Measurements from ENCODE around the gene GPBAR1. TPM values are rescaled to one million over a fixed set of nuclear protein-coding genes. Genes with fewer than 3 reads are reported as not detected.

Gene GPBAR1
- total RNA-seq (2021) (0.20 to 0.39 TPM (median 0.25 TPM) in 3 replicates), Bru-seq, nascent RNA (percentile 20 among the genes with signal in this experiment)
- long read RNA-seq, experiment 1: 0 reads
- long read RNA-seq, experiment 2, partial matches to known transcripts: 0 of 2 reads
- long read RNA-seq, experiment 2, other reads (novel, unspliced or antisense): 0 of 2 reads
- long read RNA-seq, experiment 3: 0 reads

- Mint-ChIP-seq H3K4me3 (no peak within 1 kb of the TSS; the same call in 1 of the 2 replicates), H3K27ac (peak within 1 kb of the TSS; percentile 79), H3K36me3 (peaks cover 5% of the 10 kb centered on the region), H3K9me3 (no peaks in the 10 kb centered on the region), H3K27me3 (ENCODE audit: low read depth) (peaks cover 3% of the 10 kb centered on the region; the same call in 1 of the 2 replicates), H3K4me1 (peaks cover 28% of the 10 kb centered on the region)
- DNase-seq (ENCODE audit: low spot score) (peak; percentile 68), ATAC-seq (peak; percentile 77)
- ChIA-PET CTCF (interaction anchor here (0.6 to 5.8 kb wide), 6 partner anchors 10 to 1158 kb away, joined by 3 to 43 read pairs (median 4); partner anchors contain the start of genes AAMP and PNKD), POLR2A (interaction anchor here (0.6 to 1.1 kb wide), 3 partner anchors 9 to 31 kb away, joined by 4 to 5 read pairs (median 5); partner anchors contain the start of genes AAMP and PNKD)
- TF ChIP-seq CBFB (CRISPR knock-in tag; IDR thresholded peaks at IDR 0.05; ENCODE audit: low read depth) (no peak), ZNF121 (CRISPR knock-in tag; IDR thresholded peaks at IDR 0.05) (0 out of 2 replicates have a peak, but pooled peaks have one; percentile 3)
Measured at GRCh38 chr2:218260742-218261422, at the start of gene GPBAR1. Gene GPBAR1 (plus strand): TSS chr2:218261015. CDS start chr2:218262725, 1,710 bp downstream.

GRCh38 chr2:218214116-218214515, 46.7 kb upstream of the GPBAR1 start:
- ATAC-seq (no peak), DNase-seq (ENCODE audit: low spot score) (no peak)
- Mint-ChIP-seq H3K4me1 (peaks cover 18% of the 10 kb centered on the region), H3K27me3 (ENCODE audit: low read depth) (peaks cover 10% of the 10 kb centered on the region), H3K9me3 (peaks cover 8% of the 10 kb centered on the region), H3K27ac (no peak overlapping the region), H3K36me3 (no peaks in the 10 kb centered on the region), H3K4me3 (no peak overlapping the region)
- TF ChIP-seq IRF1 (CRISPR knock-in tag; IDR thresholded peaks at IDR 0.05) (no peak), NFATC4 (CRISPR knock-in tag; IDR thresholded peaks at IDR 0.05) (no peak), NR2C2 (CRISPR knock-in tag; IDR thresholded peaks at IDR 0.05) (no peak), HMGA2 (CRISPR knock-in tag; IDR thresholded peaks at IDR 0.05) (no peak), FOXP4 (CRISPR knock-in tag; IDR thresholded peaks at IDR 0.05) (no peak), ATF6 (CRISPR knock-in tag; IDR thresholded peaks at IDR 0.05) (no peak), SMAD4 (CRISPR knock-in tag; IDR thresholded peaks at IDR 0.05) (no peak), ETV6 (CRISPR knock-in tag; IDR thresholded peaks at IDR 0.05) (no peak), JAZF1 (CRISPR knock-in tag; IDR thresholded peaks at IDR 0.05) (no peak), ZNF396 (CRISPR knock-in tag; IDR thresholded peaks at IDR 0.05; ENCODE audit: borderline replicate concordance) (no peak), E2F5 (CRISPR knock-in tag; IDR thresholded peaks at IDR 0.05) (no peak), SP1 (CRISPR knock-in tag; conservative IDR thresholded peaks at IDR 0.05) (no peak), MAX (CRISPR knock-in tag; IDR thresholded peaks at IDR 0.05) (no peak), GABPB1 (CRISPR knock-in tag; IDR thresholded peaks at IDR 0.05) (no peak), GTF2I (CRISPR knock-in tag; conservative IDR thresholded peaks at IDR 0.05) (no peak)
- POLR2A ChIA-PET: no interaction called here
- CTCF ChIA-PET: no interaction called here
